GM18858 (cell line): Measurements from ENCODE around the gene CATSPERZ.

Experiments used
- ATAC-seq: cut with Tn5 transposase; IDR thresholded peaks from one replicate; pipeline ENCODE4 v1.9.1; 2021; ENCODE audit not compliant: unreplicated experiment

Gene CATSPERZ, protein sequence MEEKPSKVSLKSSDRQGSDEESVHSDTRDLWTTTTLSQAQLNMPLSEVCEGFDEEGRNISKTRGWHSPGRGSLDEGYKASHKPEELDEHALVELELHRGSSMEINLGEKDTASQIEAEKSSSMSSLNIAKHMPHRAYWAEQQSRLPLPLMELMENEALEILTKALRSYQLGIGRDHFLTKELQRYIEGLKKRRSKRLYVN

DNA sequence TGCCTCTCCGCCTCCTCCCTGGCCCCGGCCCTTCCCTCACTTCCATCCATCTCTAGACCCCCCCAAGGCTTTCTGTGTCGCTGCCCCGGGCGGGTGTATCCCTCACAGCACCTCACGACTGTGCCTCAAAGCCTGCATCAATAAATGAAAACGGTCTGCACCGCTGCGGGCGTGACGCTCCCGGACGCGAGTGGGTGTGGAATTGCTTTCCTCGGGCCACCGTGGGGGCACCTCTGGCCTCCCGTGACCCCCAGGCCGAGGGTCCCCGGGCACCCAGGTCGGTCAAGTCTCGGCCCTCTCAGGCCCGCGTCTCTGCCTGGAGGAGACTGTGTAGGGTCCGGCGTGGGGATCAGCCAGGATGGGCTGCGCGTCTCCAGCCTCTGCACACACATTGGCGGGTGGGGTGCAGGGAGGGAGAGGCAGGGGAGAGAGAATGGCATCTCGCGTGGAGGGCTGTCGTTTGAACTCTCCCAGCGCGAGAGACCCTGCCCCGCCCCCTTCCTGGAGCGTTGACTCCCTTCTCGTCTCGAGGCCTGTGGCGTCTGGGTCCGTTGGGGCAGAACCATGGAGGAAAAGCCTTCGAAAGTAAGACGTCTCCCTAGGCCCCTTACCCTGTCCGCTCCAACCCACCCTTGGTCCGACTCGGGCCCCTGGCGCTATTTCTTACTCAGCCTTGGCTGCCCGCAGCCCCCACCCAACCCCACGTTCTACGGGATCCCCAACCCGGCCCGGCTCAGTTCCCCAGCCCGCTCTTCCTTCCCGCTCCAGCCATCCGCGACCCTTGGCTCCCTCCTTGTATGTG lies at the start of gene CATSPERZ:
TSS of gene CATSPERZ (plus strand) at position 512 of the 802 bp plus-strand sequence. CDS start at position 565, 53 bp downstream.
- ATAC-seq = no peak

DNA sequence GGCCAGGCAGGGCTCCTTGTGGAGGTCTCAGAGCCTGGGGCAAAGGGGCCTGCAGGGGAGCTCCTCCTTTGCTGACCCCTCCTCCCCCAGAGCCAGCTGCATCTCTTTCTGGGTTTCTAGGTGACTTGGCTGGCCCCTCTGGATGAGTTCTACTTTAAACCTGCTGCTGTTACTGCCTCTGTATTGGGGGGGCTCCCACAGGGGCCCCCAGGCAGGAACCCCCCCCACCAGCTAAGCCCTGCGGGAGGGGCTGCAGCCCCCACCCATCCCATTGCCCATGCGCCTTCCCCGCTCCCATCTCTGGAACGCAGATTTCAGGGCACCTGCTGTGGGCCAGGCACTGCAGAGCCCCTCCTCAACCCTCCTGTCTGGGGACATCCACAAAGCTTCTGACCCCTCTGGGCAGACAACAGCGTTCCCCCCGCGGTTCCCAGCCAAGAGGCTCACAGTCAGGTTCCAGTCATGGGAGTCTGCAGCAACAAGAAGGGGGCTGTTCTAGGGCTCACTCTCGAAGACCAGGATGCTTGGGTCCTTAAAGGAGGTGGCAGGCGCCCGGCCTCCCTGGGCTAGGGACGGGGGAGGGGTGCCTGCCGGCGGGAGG lies 49.6 kb upstream of the CATSPERZ start:
- ATAC-seq = no peak

DNA sequence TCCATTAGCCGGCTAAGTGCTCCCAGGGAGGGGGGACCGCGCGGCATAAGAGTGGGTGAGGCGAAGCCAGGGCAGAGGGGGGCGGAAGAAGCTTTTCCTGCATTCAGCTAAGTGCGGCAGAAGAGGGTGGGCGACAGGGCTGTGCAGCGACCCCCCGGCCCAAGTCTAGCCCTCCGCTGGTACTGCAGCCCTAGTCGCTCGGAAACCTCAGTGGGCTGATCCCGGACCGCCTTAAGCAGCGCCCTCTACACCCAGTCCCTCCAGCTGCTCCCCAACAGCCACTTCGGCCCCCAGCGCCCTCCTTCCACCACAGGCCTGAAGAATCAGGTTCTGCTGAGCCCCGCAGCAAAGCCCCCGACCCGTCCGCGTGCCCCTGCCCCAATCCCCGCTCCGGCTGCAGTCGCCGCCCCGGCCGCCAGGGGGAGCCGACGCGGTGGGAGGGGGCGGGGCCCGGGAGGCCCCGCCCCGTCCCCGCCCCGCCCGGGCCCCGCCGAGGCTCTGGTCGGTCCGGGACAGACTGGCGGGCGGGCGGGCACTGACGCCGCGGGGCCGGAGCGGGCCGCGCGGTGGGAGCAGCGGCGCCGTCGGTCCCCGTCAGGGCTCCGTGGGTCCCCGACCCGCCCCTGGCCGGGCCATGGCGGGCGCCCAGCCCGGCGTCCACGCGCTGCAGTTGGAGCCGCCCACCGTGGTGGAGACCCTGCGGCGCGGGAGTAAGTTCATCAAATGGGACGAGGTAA lies 49.0 kb upstream of the CATSPERZ start, which contains the start of gene PLCB3:
TSS of gene PLCB3 (plus strand) at position 515 of the 737 bp plus-strand sequence. CDS start at position 635, 120 bp downstream.
- ATAC-seq = no peak

DNA sequence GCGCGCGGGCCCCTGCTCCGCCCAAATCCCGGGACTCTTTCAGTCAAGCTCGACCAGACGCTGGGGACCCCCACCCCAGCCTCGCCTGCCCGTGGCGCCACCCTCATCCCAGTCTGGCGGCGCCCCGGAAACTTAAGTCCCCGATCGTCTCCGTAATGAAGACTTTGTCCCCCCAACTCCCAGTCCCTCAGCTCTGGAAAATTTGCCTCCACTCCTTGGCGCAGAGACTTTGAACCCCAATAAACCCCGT lies 48.5 kb upstream of the CATSPERZ start:
- ATAC-seq = no peak

DNA sequence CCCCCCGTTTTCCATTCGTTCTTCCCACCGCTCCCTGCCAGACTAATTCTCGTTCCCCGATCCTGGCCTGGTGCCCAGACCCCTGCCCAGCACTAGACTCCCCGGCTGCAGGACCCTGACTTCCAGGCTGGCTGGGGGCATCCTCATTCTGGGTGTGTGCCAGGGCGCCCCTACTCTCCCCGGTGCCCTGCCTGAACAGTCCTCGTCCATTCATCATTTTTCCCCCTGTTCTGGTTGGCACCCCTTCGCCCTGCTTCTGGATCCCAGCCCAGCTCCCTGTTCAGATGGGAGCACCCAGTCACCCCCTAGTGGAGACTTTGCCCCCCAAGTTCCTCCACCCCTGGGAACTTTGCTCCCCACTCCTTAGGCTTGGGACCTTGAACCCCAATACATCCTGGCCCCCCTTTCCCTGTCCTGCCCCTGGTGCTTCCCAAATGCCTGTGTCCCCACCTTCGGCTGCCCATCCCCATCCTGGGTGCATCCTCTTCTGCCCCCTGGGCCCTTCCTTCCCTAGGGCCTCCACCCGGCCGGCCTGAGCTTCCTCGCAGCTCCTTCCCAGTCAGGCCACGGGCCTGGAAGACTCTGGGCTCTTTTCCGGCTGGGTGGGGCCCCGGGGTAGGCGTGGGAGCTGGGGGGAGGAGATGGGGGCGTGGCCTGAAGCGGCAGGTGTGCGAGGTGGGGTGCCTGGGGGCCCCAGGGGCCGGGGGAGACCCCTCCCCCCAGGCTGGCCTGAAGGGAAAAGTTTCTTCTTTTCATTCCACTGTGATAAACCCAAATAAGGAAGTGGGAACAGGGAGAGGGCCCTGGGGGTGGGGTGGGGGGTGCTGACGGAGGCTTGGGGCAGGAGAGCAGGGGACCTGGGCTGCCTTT lies 47.9 kb upstream of the CATSPERZ start:
- ATAC-seq = no peak

DNA sequence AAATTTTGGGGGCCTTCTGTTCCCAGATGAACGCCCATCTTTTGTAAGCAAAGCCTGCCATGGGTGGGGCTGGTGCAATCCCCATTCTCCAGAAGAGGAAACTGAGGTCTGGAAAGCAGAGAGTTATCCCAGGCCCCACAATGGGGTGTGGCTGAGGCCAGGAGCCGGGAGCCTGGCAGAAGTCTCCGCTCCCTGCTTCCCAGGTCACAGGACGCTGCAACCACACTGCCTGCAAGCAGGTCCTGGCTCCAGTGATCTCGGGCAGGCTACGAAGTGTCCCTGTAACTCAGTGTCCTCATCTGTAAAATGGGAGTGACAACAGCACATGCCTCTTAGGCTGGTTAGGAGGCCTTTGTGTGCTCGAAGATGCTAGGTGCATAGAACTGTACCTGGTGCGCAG lies 47.1 kb upstream of the CATSPERZ start:
- ATAC-seq = no peak

DNA sequence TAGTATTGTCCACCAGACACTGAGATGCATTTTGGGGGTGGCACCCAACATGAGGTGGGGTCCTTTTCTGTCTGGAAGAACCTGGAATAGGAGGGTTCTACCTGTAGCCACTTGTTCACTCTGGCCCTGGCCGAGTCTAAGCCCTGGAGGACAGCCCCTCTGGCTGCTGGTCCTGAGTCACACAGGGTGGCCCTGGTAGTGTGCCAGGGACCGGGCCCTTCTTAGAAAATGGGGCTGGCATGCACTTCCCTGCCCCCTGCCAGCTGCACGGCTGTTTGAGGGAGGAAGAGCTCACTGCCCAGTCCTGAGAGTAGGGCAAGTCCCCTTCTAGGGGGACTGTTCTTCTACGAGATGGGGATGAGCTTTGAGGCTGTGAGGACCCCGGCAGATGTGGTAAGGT lies 46.7 kb upstream of the CATSPERZ start:
- no peak for ATAC-seq

DNA sequence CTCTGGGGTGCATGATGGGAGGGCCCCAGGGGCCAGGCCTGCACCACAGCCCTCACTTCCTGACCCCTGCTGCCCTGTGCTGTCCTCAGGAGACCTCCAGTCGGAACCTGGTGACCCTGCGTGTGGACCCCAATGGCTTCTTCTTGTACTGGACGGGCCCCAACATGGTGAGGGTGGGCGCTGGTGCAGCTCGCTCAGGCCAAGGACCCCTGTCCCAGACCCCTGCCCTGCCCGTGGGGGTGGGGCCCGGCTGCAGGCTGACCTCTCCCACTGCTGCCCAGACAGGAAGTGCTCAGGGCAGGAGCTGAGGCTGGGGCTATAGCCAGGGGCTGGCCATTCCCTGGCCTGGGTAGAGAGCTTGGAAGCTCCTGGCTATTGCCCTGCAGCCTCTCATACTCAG lies 45.8 kb upstream of the CATSPERZ start:
- no peak for ATAC-seq

DNA sequence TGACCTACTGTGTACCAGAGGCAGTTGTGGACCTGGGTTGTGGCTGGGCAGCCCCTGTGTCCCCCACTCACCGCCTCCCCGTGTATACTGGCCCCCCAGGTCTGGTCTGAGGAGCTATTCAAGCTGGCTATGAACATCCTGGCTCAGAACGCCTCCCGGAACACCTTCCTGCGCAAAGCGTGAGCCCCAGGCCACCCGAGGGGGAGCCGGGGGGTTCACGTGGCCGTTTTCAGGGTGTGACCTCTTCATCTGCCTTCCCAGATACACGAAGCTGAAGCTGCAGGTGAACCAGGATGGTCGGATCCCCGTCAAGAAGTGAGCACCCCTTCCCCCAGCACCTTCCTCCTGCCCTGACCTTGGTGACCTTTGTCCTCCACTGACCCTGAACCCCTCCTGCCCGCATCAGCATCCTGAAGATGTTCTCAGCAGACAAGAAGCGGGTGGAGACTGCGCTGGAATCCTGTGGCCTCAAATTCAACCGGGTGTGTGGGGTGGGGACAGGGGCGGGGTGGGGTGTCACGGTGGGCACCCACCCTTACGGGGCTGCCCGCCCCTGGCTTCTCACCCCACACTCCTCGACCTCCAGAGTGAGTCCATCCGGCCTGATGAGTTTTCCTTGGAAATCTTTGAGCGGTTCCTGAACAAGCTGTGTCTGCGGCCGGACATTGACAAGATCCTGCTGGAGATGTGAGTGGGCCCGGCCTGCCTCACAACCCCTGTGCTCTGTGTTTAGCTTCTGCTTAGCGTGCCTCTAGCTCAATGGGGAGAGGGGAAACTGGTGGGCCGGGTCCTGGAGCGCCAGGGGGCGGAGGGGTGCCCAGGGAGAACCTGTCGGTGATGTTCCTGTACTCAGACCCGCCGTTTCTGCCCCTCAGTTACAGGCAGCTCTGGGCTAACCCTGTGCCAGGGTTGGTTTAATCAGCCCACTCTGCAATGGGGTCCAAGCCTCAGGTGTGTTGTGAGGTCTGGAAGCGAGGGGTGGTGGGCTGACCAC lies 44.7 kb upstream of the CATSPERZ start:
- no peak for ATAC-seq

DNA sequence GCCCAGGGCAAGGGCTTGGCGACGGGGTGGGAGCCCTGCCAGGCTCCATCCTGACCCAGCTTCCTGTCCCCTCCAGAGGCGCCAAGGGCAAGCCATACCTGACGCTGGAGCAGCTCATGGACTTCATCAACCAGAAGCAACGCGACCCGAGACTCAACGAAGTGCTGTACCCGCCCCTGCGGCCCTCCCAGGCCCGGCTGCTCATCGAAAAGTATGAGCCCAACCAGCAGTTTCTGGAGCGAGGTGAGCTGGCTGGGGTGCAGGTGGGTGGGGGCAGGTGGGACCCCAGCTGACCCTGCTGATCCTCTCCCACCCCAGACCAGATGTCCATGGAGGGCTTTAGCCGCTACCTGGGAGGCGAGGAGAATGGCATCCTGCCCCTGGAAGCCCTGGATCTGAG lies 43.9 kb upstream of the CATSPERZ start:
- ATAC-seq = no peak

DNA sequence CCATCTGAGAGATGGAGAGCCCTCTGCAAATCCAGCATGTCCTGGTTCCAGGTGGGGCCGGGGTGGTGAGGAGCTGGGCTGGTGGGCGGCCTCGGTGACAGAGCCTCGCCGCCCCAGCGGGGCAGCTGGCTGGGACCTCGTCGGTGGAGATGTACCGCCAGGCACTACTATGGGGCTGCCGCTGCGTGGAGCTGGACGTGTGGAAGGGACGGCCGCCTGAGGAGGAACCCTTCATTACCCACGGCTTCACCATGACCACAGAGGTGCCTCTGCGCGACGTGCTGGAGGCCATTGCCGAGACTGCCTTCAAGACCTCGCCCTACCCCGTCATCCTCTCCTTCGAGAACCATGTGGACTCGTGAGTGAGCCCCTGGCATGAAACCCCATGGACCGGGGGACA lies 41.8 kb upstream of the CATSPERZ start:
- ATAC-seq = no peak

DNA sequence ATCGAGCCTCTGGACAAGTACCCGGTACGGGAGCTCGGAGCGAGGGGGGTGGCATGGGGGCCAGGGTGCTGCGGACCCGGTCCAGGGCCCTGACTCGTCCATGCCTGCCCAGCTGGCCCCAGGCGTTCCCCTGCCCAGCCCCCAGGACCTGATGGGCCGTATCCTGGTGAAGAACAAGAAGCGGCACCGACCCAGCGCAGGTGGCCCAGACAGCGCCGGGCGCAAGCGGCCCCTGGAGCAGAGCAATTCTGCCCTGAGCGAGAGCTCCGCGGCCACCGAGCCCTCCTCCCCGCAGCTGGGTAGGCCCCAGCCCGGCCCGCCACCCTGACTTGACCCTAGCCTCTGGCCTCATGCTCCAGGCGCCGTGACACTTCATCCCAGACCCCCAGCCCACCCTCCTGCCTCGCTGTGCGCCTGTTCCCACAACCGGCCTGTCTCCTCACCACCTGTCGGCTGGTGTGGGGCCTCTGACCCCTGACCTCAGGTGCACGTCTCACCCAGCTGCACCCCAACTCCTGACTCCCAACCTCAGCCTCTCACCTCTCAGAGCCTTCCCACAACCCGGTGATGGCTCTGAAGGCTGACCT lies 41.1 kb upstream of the CATSPERZ start:
- no peak for ATAC-seq

DNA sequence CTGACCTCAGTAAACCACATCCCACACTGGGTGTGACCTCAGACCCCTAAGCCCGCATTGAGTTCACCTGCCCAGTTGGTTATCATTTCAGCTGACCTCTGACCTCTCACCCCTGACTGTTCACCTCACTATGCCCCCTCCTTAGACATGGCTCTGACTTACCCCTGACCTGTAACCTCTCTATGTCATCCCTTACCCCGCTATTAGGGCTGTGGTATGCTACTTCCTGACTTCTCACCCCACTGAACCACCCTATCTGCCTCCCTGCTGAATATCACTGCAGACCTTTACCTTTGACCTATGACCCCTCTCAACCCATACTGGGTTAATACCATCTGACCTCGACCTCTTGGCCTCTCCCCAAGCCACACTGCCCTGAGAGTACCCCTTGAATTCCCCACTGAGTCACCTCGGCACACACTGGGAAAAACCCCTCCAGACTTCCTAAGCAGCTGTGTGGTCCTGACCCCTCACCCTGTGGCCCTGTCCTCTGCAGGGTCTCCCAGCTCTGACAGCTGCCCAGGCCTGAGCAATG lies 40.6 kb upstream of the CATSPERZ start:
- ATAC-seq = no peak

DNA sequence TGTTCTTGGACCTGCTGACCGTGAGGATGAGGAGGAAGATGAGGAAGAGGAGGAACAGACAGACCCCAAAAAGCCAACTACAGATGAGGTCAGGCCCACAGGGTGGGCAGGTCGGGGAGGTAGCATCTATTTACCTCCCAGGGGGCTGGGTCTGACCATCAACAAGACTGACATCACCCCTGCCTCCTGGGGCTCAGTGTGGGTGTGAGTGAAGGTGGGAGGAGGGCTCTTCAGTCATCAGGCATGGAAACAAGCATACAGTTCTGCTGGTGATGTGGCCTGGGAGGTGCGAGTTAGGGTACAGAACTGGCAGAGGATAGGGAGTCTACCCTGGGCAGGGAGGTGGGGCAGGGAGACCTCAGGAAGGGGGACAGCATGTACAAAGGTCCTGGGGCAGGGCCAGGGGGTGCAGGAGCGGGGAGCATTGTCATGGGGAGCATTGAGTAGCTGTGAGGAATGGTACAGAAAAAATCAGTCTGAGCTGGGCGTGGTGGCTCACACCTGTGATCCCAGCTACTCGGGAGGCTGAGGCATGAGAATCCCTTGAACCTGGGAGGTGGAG lies 39.9 kb upstream of the CATSPERZ start:
- ATAC-seq = no peak

DNA sequence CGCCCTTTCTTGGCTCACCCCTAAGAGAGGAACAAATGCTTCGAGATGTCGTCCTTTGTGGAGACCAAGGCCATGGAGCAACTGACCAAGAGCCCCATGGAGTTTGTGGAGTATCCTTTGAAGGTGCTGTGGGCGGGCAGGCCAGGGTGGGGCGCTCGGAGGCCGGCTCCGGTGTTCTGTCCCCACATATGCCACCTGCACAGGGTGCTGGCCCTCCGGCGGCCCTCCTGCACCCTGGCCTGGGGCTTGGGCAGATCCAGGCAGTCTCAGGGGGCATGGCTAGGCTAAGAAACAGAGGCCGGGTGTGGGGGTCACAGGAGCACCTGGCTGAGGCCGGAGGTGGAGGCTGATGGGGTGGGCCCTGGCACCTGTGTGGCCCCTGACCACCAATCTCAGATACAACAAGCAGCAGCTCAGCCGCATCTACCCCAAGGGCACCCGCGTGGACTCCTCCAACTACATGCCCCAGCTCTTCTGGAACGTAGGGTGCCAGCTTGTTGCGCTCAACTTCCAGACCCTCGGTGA lies 38.5 kb upstream of the CATSPERZ start:
- ATAC-seq = no peak

DNA sequence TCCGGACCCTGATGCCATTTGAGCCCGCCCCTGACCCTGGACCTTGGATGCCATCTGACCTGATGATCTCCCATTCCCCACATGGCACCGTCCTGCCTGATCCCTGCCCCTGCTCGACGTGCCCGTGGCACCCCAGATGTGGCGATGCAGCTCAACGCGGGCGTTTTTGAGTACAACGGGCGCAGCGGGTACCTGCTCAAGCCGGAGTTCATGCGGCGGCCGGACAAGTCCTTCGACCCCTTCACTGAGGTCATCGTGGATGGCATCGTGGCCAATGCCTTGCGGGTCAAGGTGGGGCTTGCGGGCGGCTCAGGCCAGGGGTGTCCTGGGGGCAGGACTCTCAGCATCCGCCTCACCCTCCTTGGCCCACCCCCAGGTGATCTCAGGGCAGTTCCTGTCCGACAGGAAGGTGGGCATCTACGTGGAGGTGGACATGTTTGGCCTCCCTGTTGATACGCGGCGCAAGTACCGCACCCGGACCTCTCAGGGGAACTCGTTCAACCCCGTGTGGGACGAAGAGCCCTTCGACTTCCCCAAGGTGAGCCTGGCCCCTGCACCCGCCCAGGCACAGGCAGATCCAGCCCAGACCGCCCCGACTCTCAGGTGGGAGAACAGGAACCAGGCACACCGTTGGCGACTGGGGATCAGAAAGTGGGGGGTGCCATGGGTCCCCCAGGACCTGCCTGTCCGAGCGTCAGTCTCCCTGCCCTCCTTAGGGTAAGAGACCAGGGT lies 37.7 kb upstream of the CATSPERZ start:
- ATAC-seq = no peak

DNA sequence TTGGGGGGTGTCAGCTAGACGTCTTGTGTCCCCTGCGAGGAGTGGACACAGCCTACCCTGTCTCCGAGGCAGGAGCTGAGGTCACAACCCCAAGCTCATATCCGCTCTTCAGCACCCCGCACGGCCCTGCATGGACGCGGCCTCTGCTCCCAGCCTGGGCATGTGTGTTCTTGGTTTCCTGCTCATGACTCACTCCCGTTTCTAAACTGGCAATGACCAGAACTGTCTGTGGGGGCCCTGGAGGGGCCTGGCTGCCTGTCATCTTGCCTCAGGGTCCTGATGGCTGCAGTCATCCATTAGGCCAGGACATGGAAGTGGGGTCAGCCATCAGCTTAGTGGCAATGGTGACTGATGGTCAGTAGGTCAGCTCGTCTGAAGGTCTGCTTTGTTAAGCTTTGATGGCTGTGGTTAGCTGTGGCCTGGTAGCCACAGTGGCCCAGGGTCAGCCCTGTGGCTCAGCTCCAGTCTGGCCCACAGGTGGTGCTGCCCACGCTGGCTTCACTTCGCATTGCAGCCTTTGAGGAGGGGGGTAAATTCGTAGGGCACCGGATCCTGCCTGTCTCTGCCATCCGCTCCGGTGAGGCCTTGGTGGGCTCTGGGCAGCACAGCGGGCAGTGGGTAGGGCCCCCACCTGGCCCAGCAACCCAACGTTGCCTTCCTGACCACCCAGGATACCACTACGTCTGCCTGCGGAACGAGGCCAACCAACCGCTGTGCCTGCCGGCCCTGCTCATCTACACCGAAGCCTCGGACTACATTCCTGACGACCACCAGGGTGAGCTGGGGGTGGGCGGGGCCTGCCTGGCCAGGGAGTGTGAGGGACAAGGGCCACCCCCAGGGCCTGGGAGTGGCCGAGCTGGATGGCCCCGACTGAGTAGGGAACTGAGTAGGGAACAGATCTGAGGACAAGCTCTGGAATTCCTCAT lies 36.9 kb upstream of the CATSPERZ start:
- no peak for ATAC-seq
